Measurements from ENCODE around the gene MAGOH. TPM values are rescaled to one million over a fixed set of nuclear protein-coding genes. Genes with fewer than 3 reads are reported as not detected.

MAGOH gene
- total and polyA plus RNA-seq, 2 of the 13 experiments (the other 11 are each of a cell fraction or from before 2014, with no cell fraction given) = 24.1 to 87.0 TPM

GRCh38 chr1:53238197-53239155, at the start of gene MAGOH (continued):
- no peak for TF ChIP-seq RERE (CRISPR knock-in tag; IDR thresholded peaks at IDR 0.05; ENCODE audit: low read depth)
- TF ChIP-seq HIVEP1 (CRISPR knock-in tag; IDR thresholded peaks at IDR 0.05) = peak; percentile 88
- no peak for TF ChIP-seq MTA3 (CRISPR knock-in tag; IDR thresholded peaks at IDR 0.05)
- no peak for TF ChIP-seq ATRX (CRISPR knock-in tag; IDR thresholded peaks at IDR 0.05; ENCODE audit: borderline replicate concordance)
- TF ChIP-seq HDAC6 (IDR thresholded peaks at IDR 0.05; ENCODE audit: low read depth, low read length) = no peak
- no peak for TF ChIP-seq ZNF672 (CRISPR knock-in tag; IDR thresholded peaks at IDR 0.05)
- no peak for TF ChIP-seq ZKSCAN1 (IDR thresholded peaks at IDR 0.05; ENCODE audit: low read length)
- peak; percentile 48 for TF ChIP-seq TAF15 (IDR thresholded peaks at IDR 0.05; ENCODE audit: low read depth, low read length, poor library complexity, severe bottlenecking)
- no peak; the same call in 1 of the 2 replicates for TF ChIP-seq ZBTB44 (CRISPR knock-in tag; IDR thresholded peaks at IDR 0.05)
- peak; percentile 96 for TF ChIP-seq KDM5B (CRISPR knock-in tag; IDR thresholded peaks at IDR 0.05; ENCODE audit: borderline replicate concordance)
- no peak for TF ChIP-seq ZNF850 (CRISPR knock-in tag; conservative IDR thresholded peaks at IDR 0.05)
- TF ChIP-seq NR1H2 (CRISPR knock-in tag; IDR thresholded peaks at IDR 0.05; ENCODE audit: borderline replicate concordance, low read depth) = 0 out of 2 replicates have a peak, but pooled peaks have one; percentile 16
- TF ChIP-seq ZNF703 (CRISPR knock-in tag; IDR thresholded peaks at IDR 0.05; ENCODE audit: borderline replicate concordance) = 0 out of 2 replicates have a peak, but pooled peaks have one; percentile 43
- peak; percentile 64; the same call in 1 of the 2 replicates for TF ChIP-seq CEBPB (IDR thresholded peaks at IDR 0.05; ENCODE audit: borderline replicate concordance, low read depth, low read length)
- no peak for TF ChIP-seq ZNF282 (IDR thresholded peaks at IDR 0.05; ENCODE audit: partially characterized antibody)
- peak; percentile 89 for TF ChIP-seq BORCS8-MEF2B (CRISPR knock-in tag; IDR thresholded peaks at IDR 0.05)

Data from HepG2 (cell line).